Measurements from ENCODE around the gene C1orf226.
A peak's percentile ranks its signal among the peaks of the same experiment; 100 is the strongest.
"Not testable (repeated sequence)": the region's sequence is repeated elsewhere in the genome, so short reads cannot be mapped to it uniquely, and the experiment has no call there.

Gene C1orf226

GRCh38 chr1:162405800-162406199 is 24.3 kb downstream of the C1orf226 start:
- Mint-ChIP-seq H3K27ac (no peak overlapping the region), H3K4me1 (no peaks in the 10 kb centered on the region), H3K4me3 (no peak overlapping the region), H3K27me3 (peaks cover 15% of the 10 kb centered on the region), H3K9me3 (no peaks in the 10 kb centered on the region)
- no peak for ATAC-seq
- DNase-seq, result no peak

GRCh38 chr1:162406811-162407210 is 25.3 kb downstream of the C1orf226 start:
- Mint-ChIP-seq H3K4me1 (no peaks in the 10 kb centered on the region), H3K9me3 (no peaks in the 10 kb centered on the region), H3K27ac (no peak overlapping the region), H3K27me3 (peaks cover 22% of the 10 kb centered on the region), H3K4me3 (no peak overlapping the region)
- ATAC-seq (no peak), DNase-seq (no peak)

GRCh38 chr1:162407539-162407938 is 26.0 kb downstream of the C1orf226 start:
- H3K4me3 Mint-ChIP-seq, result no peak overlapping the region
- no peaks in the 10 kb centered on the region for H3K4me1 Mint-ChIP-seq

GRCh38 chr1:162412002-162412401 is 30.5 kb downstream of the C1orf226 start, which contains the start of gene SH2D1B:
SH2D1B (minus strand) TSS chr1:162412136; CDS start chr1:162412016, 120 bp downstream.
- DNase-seq, result no peak

More at GRCh38 chr1:162407539-162407938, 26.0 kb downstream of the C1orf226 start:
- H3K9me3 Mint-ChIP-seq, result no peaks in the 10 kb centered on the region
- DNase-seq (no peak), ATAC-seq (no peak)
- H3K27me3 Mint-ChIP-seq, result peaks cover 17% of the 10 kb centered on the region
- no peak overlapping the region for H3K27ac Mint-ChIP-seq

GRCh38 chr1:162416215-162416614 is 34.7 kb downstream of the C1orf226 start:
- H3K9me3 Mint-ChIP-seq, result no peaks in the 10 kb centered on the region

More at GRCh38 chr1:162412002-162412401, 30.5 kb downstream of the C1orf226 start, which contains the start of gene SH2D1B:
- no peak for ATAC-seq
- H3K4me1 Mint-ChIP-seq, result no peaks in the 10 kb centered on the region
- no peaks in the 10 kb centered on the region for H3K9me3 Mint-ChIP-seq
- H3K4me3 Mint-ChIP-seq, result no peak within 1 kb of the TSS
- no peak within 1 kb of the TSS for H3K27ac Mint-ChIP-seq
- peaks cover 29% of the 10 kb centered on the region for H3K27me3 Mint-ChIP-seq

GRCh38 chr1:162416909-162417308 is 35.4 kb downstream of the C1orf226 start:
- Mint-ChIP-seq H3K4me3 (no peak overlapping the region), H3K9me3 (no peaks in the 10 kb centered on the region), H3K27ac (no peak overlapping the region), H3K4me1 (no peaks in the 10 kb centered on the region), H3K27me3 (peaks cover 27% of the 10 kb centered on the region)
- no peak for ATAC-seq
- no peak for DNase-seq

More at GRCh38 chr1:162416215-162416614, 34.7 kb downstream of the C1orf226 start:
- no peak overlapping the region for H3K4me3 Mint-ChIP-seq
- no peaks in the 10 kb centered on the region for H3K4me1 Mint-ChIP-seq
- no peak for DNase-seq
- peaks cover 29% of the 10 kb centered on the region for H3K27me3 Mint-ChIP-seq
- peak overlapping the region in 1 of 2 donors; percentile 61 for H3K27ac Mint-ChIP-seq
- ATAC-seq, result no peak

GRCh38 chr1:162417650-162418049 is 36.1 kb downstream of the C1orf226 start:
- Mint-ChIP-seq H3K9me3 (no peaks in the 10 kb centered on the region), H3K27me3 (peaks cover 31% of the 10 kb centered on the region), H3K27ac (no peak overlapping the region)

GRCh38 chr1:162418584-162418983 is 37.1 kb downstream of the C1orf226 start:
- not testable (repeated sequence) for H3K4me3 Mint-ChIP-seq, H3K9me3 Mint-ChIP-seq, ATAC-seq, H3K27ac Mint-ChIP-seq, H3K4me1 Mint-ChIP-seq, DNase-seq
- H3K27me3 Mint-ChIP-seq, result peaks cover 37% of the 10 kb centered on the region

More at GRCh38 chr1:162417650-162418049, 36.1 kb downstream of the C1orf226 start:
- DNase-seq, result no peak
- no peak for ATAC-seq
- Mint-ChIP-seq H3K4me1 (no peaks in the 10 kb centered on the region), H3K4me3 (no peak overlapping the region)

- H3K27ac Mint-ChIP-seq, H3K9me3 Mint-ChIP-seq, H3K4me3 Mint-ChIP-seq, DNase-seq, ATAC-seq, H3K4me1 Mint-ChIP-seq: not testable (repeated sequence)
- H3K27me3 Mint-ChIP-seq, result peaks cover 42% of the 10 kb centered on the region
Measured at GRCh38 chr1:162419450-162419931, 38.0 kb downstream of the C1orf226 start.

- no peaks in the 10 kb centered on the region for H3K9me3 Mint-ChIP-seq
- H3K27me3 Mint-ChIP-seq, result peaks cover 42% of the 10 kb centered on the region
- no peak overlapping the region for H3K27ac Mint-ChIP-seq
- DNase-seq (no peak), ATAC-seq (no peak)
- no peaks in the 10 kb centered on the region for H3K4me1 Mint-ChIP-seq
- no peak overlapping the region for H3K4me3 Mint-ChIP-seq
Measured at GRCh38 chr1:162420120-162420519, 38.6 kb downstream of the C1orf226 start.

- Mint-ChIP-seq H3K4me3 (no peak overlapping the region), H3K9me3 (no peaks in the 10 kb centered on the region), H3K4me1 (no peaks in the 10 kb centered on the region), H3K27ac (no peak overlapping the region), H3K27me3 (peaks cover 37% of the 10 kb centered on the region)
- DNase-seq, result no peak
- no peak for ATAC-seq
Measured at GRCh38 chr1:162421258-162422164, 40.0 kb downstream of the C1orf226 start.

- DNase-seq (no peak), ATAC-seq (no peak)
- Mint-ChIP-seq H3K27ac (no peak overlapping the region), H3K4me3 (no peak overlapping the region), H3K27me3 (peaks cover 30% of the 10 kb centered on the region), H3K9me3 (no peaks in the 10 kb centered on the region), H3K4me1 (no peaks in the 10 kb centered on the region)
Measured at GRCh38 chr1:162422662-162423375, 41.3 kb downstream of the C1orf226 start.

- Mint-ChIP-seq H3K27ac (no peak overlapping the region), H3K4me3 (no peak overlapping the region), H3K9me3 (no peaks in the 10 kb centered on the region), H3K4me1 (no peaks in the 10 kb centered on the region), H3K27me3 (peaks cover 16% of the 10 kb centered on the region)
- ATAC-seq (no peak), DNase-seq (no peak)
Measured at GRCh38 chr1:162430583-162430982, 49.1 kb downstream of the C1orf226 start.

- DNase-seq, H3K27me3 Mint-ChIP-seq, H3K9me3 Mint-ChIP-seq, H3K27ac Mint-ChIP-seq, H3K4me1 Mint-ChIP-seq, ATAC-seq, H3K4me3 Mint-ChIP-seq: not testable (repeated sequence)
Measured at GRCh38 chr1:162432977-162433713, 51.6 kb downstream of the C1orf226 start.

Measured in stimulated activated naive CD8-positive, alpha-beta T cell treated with anti-CD3 and anti-CD28 coated beads, Interleukin-15, amount 100 ng/mL, for 72 hours (primary cell).